GM19467 (cell line): ENCODE measurements around the gene SSX1.
"Not testable (repeated sequence)": the region's sequence is repeated elsewhere in the genome, so short reads cannot be mapped to it uniquely, and the experiment has no call there.

ENCODE experiments used
- ATAC-seq: cut with Tn5 transposase; IDR thresholded peaks from one replicate; pipeline ENCODE4 v1.9.1; 2021; ENCODE audit warnings: mild to moderate bottlenecking, moderate library complexity; ENCODE audit not compliant: unreplicated experiment

The SSX1 gene

DNA sequence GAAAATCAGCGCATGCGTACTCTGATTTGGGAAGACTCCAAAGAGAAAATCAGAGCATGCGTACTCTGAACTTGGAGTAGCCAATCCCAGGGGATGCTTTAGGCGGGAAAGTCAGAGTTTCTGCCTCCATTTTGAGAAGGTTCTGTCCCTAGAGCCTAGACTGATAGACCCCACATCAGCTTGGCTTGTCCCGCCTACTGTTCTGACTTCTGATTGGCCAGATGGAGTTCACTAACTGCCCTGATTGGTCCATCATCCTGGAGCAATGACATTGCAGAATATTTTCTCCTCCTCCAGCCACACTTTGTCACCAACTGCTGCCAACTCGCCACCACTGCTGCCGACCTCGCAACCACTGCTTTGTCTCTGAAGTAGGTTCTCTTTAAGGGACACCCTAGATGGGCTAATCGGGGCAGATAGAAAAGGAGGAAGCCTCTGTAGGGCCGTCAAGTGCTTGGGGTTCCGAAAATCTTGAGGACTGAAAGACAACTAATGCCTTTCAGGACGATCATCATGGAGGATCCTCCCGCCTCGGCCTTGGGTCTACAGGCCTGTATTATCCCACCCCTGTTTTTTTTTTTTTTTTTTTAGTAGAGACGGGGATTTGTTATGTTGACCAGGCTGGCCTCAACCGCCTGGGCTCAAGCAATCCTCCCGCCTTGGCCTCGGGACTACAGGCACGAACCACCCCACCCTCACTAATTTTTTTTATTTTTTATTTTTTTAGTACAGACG, at the start of gene SSX1:
Gene SSX1 (plus strand): TSS at position 331 of the 735 bp plus-strand sequence. CDS start 1,850 bp downstream, outside the sequence.
- ATAC-seq: not testable (repeated sequence)

- ATAC-seq: not testable (repeated sequence)
Observed at GRCh38 chrX:48214341-48214740, 40.9 kb upstream of the SSX1 start.

- ATAC-seq: not testable (repeated sequence)
Observed at GRCh38 chrX:48224196-48224595, 31.0 kb upstream of the SSX1 start.

- ATAC-seq: not testable (repeated sequence)
Observed at GRCh38 chrX:48252945-48253344, 2.2 kb upstream of the SSX1 start.

- not testable (repeated sequence) for ATAC-seq
Observed at GRCh38 chrX:48274365-48274764, 19.2 kb downstream of the SSX1 start.

DNA sequence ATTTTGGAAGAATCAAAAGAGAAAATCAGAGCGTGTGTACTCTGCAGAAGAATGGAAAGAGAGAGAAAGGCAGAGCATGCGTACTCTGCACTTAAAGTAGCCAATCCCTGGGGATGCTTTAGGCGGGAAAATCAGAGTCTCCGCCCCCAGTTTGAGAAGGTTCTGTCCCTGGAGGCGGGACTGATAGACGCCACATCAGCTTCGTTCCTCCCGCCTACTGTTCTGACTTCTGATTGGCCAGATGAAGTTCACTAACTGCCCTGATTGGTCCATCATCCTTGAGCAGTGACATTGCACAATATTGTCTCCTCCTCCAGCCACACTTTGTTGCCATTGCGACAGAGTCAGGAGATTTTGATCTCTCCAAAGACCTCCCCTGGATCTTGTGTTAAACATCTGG, 23.8 kb downstream of the SSX1 start:
- no peak for ATAC-seq

DNA sequence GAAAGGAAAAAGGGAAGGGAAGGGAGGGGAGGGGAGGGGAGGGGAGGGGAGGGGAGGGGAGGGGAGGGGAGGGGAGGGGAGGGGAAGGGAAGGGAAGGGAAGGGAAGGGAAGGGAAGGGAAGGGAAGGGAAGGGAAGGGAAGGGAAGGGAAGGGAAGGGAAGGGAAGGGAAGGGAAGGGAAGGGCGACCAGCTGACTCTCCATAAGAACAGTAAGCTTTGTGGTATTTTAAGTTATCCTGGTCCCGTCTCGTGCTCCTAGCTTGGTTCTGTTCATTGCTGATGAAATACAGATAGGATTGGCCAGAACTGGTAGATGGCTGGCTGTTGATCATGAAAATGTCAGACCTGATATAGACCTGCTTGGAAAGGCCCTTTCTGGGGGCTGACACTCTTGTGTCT, 25.5 kb downstream of the SSX1 start:
- ATAC-seq: not testable (repeated sequence)

- no peak for ATAC-seq
Observed at GRCh38 chrX:48306175-48306574, 51.0 kb downstream of the SSX1 start.

- not testable (repeated sequence) for ATAC-seq
Observed at GRCh38 chrX:48313996-48314395, 58.8 kb downstream of the SSX1 start.
